ENCODE data around the gene MEIOSIN. TPM values are rescaled to one million over a fixed set of nuclear protein-coding genes. Genes with fewer than 3 reads are reported as not detected.
A peak's percentile ranks its signal among the peaks of the same experiment; 100 is the strongest.

The MEIOSIN gene
- total RNA-seq, 1 donor from 2014 or later: not detected

- peak overlapping the region; percentile 88 for H3K4me3 ChIP-seq (ENCODE audit: low read depth, low read length)
- TF ChIP-seq CTCF (IDR thresholded peaks at IDR 0.05; ENCODE audit: insufficient read depth, low read length, severe bottlenecking): no peak
- H3K27me3 ChIP-seq (ENCODE audit: control insufficient read depth, insufficient read depth, low read length): no peaks in the 10 kb centered on the region
- FAIRE-seq (no peak), DNase-seq (ENCODE audit: low read depth) (no peak)
- no peaks in the 10 kb centered on the region for H3K36me3 ChIP-seq (ENCODE audit: control insufficient read depth, insufficient read depth, low read length)
These were observed 33.1 kb downstream of the MEIOSIN start for GRCh38 chr19:45766296-45766868.

GRCh38 chr19:45766869-45767346 lies 33.7 kb downstream of the MEIOSIN start:
- H3K4me3 ChIP-seq (ENCODE audit: low read depth, low read length): peak overlapping the region; percentile 88
- no peak for FAIRE-seq
- H3K36me3 ChIP-seq (ENCODE audit: control insufficient read depth, insufficient read depth, low read length): no peaks in the 10 kb centered on the region
- H3K27me3 ChIP-seq (ENCODE audit: control insufficient read depth, insufficient read depth, low read length): no peaks in the 10 kb centered on the region
- no peak for TF ChIP-seq CTCF (IDR thresholded peaks at IDR 0.05; ENCODE audit: insufficient read depth, low read length, severe bottlenecking)
- DNase-seq (ENCODE audit: low read depth): no peak

GRCh38 chr19:45767410-45767880 lies 34.2 kb downstream of the MEIOSIN start:
- no peak for TF ChIP-seq CTCF (IDR thresholded peaks at IDR 0.05; ENCODE audit: insufficient read depth, low read length, severe bottlenecking)
- DNase-seq (ENCODE audit: low read depth) (peak; percentile 62), FAIRE-seq (no peak)
- Histone ChIP-seq H3K36me3 (ENCODE audit: control insufficient read depth, insufficient read depth, low read length) (no peaks in the 10 kb centered on the region), H3K4me3 (ENCODE audit: low read depth, low read length) (peak overlapping the region; percentile 88), H3K27me3 (ENCODE audit: control insufficient read depth, insufficient read depth, low read length) (no peaks in the 10 kb centered on the region)

GRCh38 chr19:45767881-45768654 lies 34.8 kb downstream of the MEIOSIN start:
- Histone ChIP-seq H3K4me3 (ENCODE audit: low read depth, low read length) (peak overlapping the region; percentile 88), H3K27me3 (ENCODE audit: control insufficient read depth, insufficient read depth, low read length) (no peaks in the 10 kb centered on the region), H3K36me3 (ENCODE audit: control insufficient read depth, insufficient read depth, low read length) (no peaks in the 10 kb centered on the region)
- DNase-seq (ENCODE audit: low read depth): peak; percentile 40
- TF ChIP-seq CTCF (IDR thresholded peaks at IDR 0.05; ENCODE audit: insufficient read depth, low read length, severe bottlenecking): no peak
- no peak for FAIRE-seq

- TF ChIP-seq CTCF (IDR thresholded peaks at IDR 0.05; ENCODE audit: insufficient read depth, low read length, severe bottlenecking): no peak
- Histone ChIP-seq H3K36me3 (ENCODE audit: control insufficient read depth, insufficient read depth, low read length) (no peaks in the 10 kb centered on the region), H3K4me3 (ENCODE audit: low read depth, low read length) (peak overlapping the region; percentile 88), H3K27me3 (ENCODE audit: control insufficient read depth, insufficient read depth, low read length) (no peaks in the 10 kb centered on the region)
- no peak for DNase-seq (ENCODE audit: low read depth)
- FAIRE-seq: no peak
These were observed 35.4 kb downstream of the MEIOSIN start for GRCh38 chr19:45768655-45768983.
